ENCODE measurements around the gene CNTN1.

Gene CNTN1

GRCh38 chr12:40697566-40698259, 5.5 kb downstream of the CNTN1 start:
- TF ChIP-seq CTCF (IDR thresholded peaks at IDR 0.05), result no peak

GRCh38 chr12:40701756-40702155, 9.5 kb downstream of the CNTN1 start:
- no peak for TF ChIP-seq CTCF (IDR thresholded peaks at IDR 0.05)

GRCh38 chr12:40711121-40711520, 18.9 kb downstream of the CNTN1 start:
- no peak for TF ChIP-seq CTCF (IDR thresholded peaks at IDR 0.05)

- no peak for TF ChIP-seq CTCF (IDR thresholded peaks at IDR 0.05)
These were observed 22.4 kb downstream of the CNTN1 start for GRCh38 chr12:40714636-40715035.

GRCh38 chr12:40716037-40716436, 23.8 kb downstream of the CNTN1 start:
- TF ChIP-seq CTCF (IDR thresholded peaks at IDR 0.05), result no peak

- TF ChIP-seq CTCF (IDR thresholded peaks at IDR 0.05), result no peak
These were observed 25.3 kb downstream of the CNTN1 start for GRCh38 chr12:40717576-40717975.

GRCh38 chr12:40718878-40719372, 26.7 kb downstream of the CNTN1 start:
- no peak for TF ChIP-seq CTCF (IDR thresholded peaks at IDR 0.05)

- no peak for TF ChIP-seq CTCF (IDR thresholded peaks at IDR 0.05)
These were observed 30.8 kb downstream of the CNTN1 start for GRCh38 chr12:40723001-40723400.
